GM12878 (cell line): ENCODE measurements around the gene PAX1. TPM values are rescaled to one million over a fixed set of nuclear protein-coding genes. Genes with fewer than 3 reads are reported as not detected.

Experiments
- ATAC-seq: fragments of 200-7000 bp; cut with Tn5 transposase; 3 replicates; pipeline ENCODE4 v1.9.1; 2020; ENCODE audit warnings: mild to moderate bottlenecking, moderate library complexity
- BruUV-seq: library from RNA; stranded (reverse); fragments of 400-500 nt; replicated peaks from 2 replicates; lab custom pipeline; 2021; lab: Mats Ljungman, UMichigan
- CTCF ChIA-PET: fragments of 300-600 bp; sonication (Branson Sonifier 250); formaldehyde crosslinking; extraction: SDS; loops from one replicate; lab custom pipeline; 2021; ENCODE audit warnings: inconsistent platforms; lab: Yijun Ruan, JAX
- POLR2A ChIA-PET: fragments of 350-600 bp; formaldehyde crosslinking; extraction: SDS; loops from one replicate; lab custom pipeline; 2021; ENCODE audit warnings: inconsistent platforms; lab: Charles Lee
- RAD21 ChIA-PET: fragments of 300-600 bp; sonication (Branson Sonifier 250); formaldehyde crosslinking; loops from one replicate; lab custom pipeline; 2023; ENCODE audit warnings: antibody characterized with exemption; ENCODE audit not compliant: unreplicated experiment; lab: Charles Lee
- SMC1A ChIA-PET: fragments of 300-600 bp; sonication (Branson Sonifier 250); formaldehyde crosslinking; loops from one replicate; lab custom pipeline; 2023; ENCODE audit not compliant: unreplicated experiment, uncharacterized antibody; lab: Charles Lee
- DNase-seq: peaks from one replicate; pipeline ENCODE4 v3.0.0-alpha.2; 2011; ENCODE audit warnings: low read depth, low spot score
- FAIRE-seq: peaks from 3 replicates; lab custom pipeline; 2011; peaks lifted over from hg19 to GRCh38; lab: Jason Lieb, UNC
- H2AFZ ChIP-seq: 2 replicates; pipeline ENCODE4 v1.6.0; 2011; ENCODE audit warnings: low read depth, low read length, control low read depth; ENCODE audit not compliant: control insufficient read depth
- H3K27ac ChIP-seq: 2 replicates; pipeline ENCODE4 v1.5.1; 2011; ENCODE audit warnings: control low read depth; ENCODE audit not compliant: control insufficient read depth, insufficient read depth
- H3K27me3 ChIP-seq, 2 experiments: replicated peaks in 1 of 2; 2 replicates each; pipeline versions ENCODE4 v1.6.0 to v1.6.1; 2011; ENCODE audit warnings: low read length in 1 of 2; ENCODE audit not compliant: control insufficient read depth in 2 of 2, insufficient read depth in 2 of 2
- H3K36me3 ChIP-seq, 2 experiments: 2 replicates each; pipeline ENCODE4 v1.5.1; 2011; ENCODE audit warnings: low read length in 1 of 2; ENCODE audit not compliant: control insufficient read depth in 2 of 2, insufficient read depth in 2 of 2
- H3K4me1 ChIP-seq: 2 replicates; pipeline ENCODE4 v1.6.1; 2011; ENCODE audit warnings: mild to moderate bottlenecking, low read length, moderate library complexity, mixed read lengths; ENCODE audit not compliant: control insufficient read depth, insufficient read depth
- H3K4me2 ChIP-seq: 2 replicates; pipeline ENCODE4 v1.6.0; 2011; ENCODE audit warnings: control low read depth; ENCODE audit not compliant: control insufficient read depth, insufficient read depth
- H3K4me3 ChIP-seq: fragments of 200-600 bp; sonication (generic); 2 replicates; pipeline ENCODE4 v1.5.1; 2016
- H3K79me2 ChIP-seq: 2 replicates; pipeline ENCODE4 v1.6.0; 2011; ENCODE audit warnings: low read length; ENCODE audit not compliant: control insufficient read depth, insufficient read depth
- H3K9ac ChIP-seq: 2 replicates; pipeline ENCODE4 v1.8.0; 2011; ENCODE audit warnings: low read length, control low read depth, mixed read lengths; ENCODE audit not compliant: control insufficient read depth, insufficient read depth
- H3K9me3 ChIP-seq: replicated peaks from 3 replicates; pipeline ENCODE4 v1.5.1; 2011; ENCODE audit warnings: mild to moderate bottlenecking, low read length; ENCODE audit not compliant: control insufficient read depth, insufficient read depth
- H4K20me1 ChIP-seq: 2 replicates; pipeline ENCODE4 v1.6.0; 2011; ENCODE audit not compliant: control insufficient read depth, insufficient read depth
- SRF ChIP-seq, 2 experiments: IDR thresholded peaks; 2 replicates each; pipeline ENCODE4 v1.6.1; 2011; ENCODE audit warnings: low read depth in 2 of 2, low read length in 2 of 2, mild to moderate bottlenecking in 1 of 2, moderate library complexity in 1 of 2
- TBL1XR1 ChIP-seq: IDR thresholded peaks from 2 replicates; pipeline ENCODE4 v1.6.1; 2012; ENCODE audit warnings: low read depth, low read length, improper control_type of control experiment
- WGBS: methylation state at CpG from one replicate; pipeline ENCODE4 v1.1.6; 2016; ENCODE audit warnings: low lambda C conversion rate; ENCODE audit not compliant: insufficient replicate concordance, insufficient coverage; ENCODE audit errors: missing lambda C conversion rate; 5-methylcytosine and 5-hydroxymethylcytosine counted together
- in situ Hi-C: fragments of 300-500 bp; cut with MboI; formaldehyde crosslinking; loops from 9 replicates; pipeline ENCODE4 v1.14.3; 2018; ENCODE audit warnings: mixed read lengths
- intact Hi-C: fragments of 100-400 bp; cut with micrococcal nuclease; formaldehyde crosslinking; loops from one replicate; pipeline ENCODE4 v1.14.2; 2022; ENCODE audit not compliant: unreplicated experiment
- polyA plus RNA-seq, 11 experiments: library from polyadenylated mRNA; depleted of rRNA in 4 of 11; unstranded in 6 of 11; stranded (reverse) in 5 of 11; fragments of >200 nt; fragmentation: Nextera tagmentation in 4 of 11; fragmentation: Illumina TruSeq in 1 of 11; extraction: Ambion mirVana in 4 of 11; extraction: Trizol in 1 of 11; gene quantifications; 1 replicate in 1 of 11; 2 replicates in 10 of 11; pipeline versions ENCODE4 v1.2.1 to v1.2.3, GENCODE V29; 2011 to 2016; ENCODE audit warnings: inconsistent platforms in 2 of 11, missing spikeins in 2 of 11, low read depth in 1 of 11
- total RNA-seq, 4 experiments: library from RNA; depleted of rRNA in 3 of 4; stranded (reverse); fragments of >200 nt in 3 of 4; fragmentation: Illumina TruSeq in 1 of 4; extraction: Trizol in 1 of 4; gene quantifications; 2 replicates each; pipeline versions ENCODE4 v1.2.1 to v1.2.3, GENCODE V29; 2013 to 2021
- TF ChIP-seq, protein P1 (sequence below): fragments of 450-650 bp; IDR thresholded peaks from 2 replicates; pipeline ENCODE4 v1.6.1; 2016; ENCODE audit warnings: mild to moderate bottlenecking
- TF ChIP-seq, protein P2 (sequence below): IDR thresholded peaks from 2 replicates; pipeline ENCODE4 v1.6.1; 2012; ENCODE audit warnings: mild to moderate bottlenecking, low read depth, low read length

The PAX1 gene
- total and polyA plus RNA-seq, 10 of the 15 experiments (the other 5 are each of a cell fraction or from before 2014, with no cell fraction given) = not detected

- intact Hi-C loops (no loop called here), in situ Hi-C loops (no loop called here)
- TF ChIP-seq, protein P1, sequence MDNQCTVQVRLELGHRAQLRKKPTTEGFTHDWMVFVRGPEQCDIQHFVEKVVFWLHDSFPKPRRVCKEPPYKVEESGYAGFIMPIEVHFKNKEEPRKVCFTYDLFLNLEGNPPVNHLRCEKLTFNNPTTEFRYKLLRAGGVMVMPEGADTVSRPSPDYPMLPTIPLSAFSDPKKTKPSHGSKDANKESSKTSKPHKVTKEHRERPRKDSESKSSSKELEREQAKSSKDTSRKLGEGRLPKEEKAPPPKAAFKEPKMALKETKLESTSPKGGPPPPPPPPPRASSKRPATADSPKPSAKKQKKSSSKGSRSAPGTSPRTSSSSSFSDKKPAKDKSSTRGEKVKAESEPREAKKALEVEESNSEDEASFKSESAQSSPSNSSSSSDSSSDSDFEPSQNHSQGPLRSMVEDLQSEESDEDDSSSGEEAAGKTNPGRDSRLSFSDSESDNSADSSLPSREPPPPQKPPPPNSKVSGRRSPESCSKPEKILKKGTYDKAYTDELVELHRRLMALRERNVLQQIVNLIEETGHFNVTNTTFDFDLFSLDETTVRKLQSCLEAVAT = no peak
- TF ChIP-seq TBL1XR1 (no peak), SRF (IDR thresholded peaks at IDR 0.05; ENCODE audit: low read depth in 2 of 2, low read length in 2 of 2) (no peak)
- TF ChIP-seq, protein P2, sequence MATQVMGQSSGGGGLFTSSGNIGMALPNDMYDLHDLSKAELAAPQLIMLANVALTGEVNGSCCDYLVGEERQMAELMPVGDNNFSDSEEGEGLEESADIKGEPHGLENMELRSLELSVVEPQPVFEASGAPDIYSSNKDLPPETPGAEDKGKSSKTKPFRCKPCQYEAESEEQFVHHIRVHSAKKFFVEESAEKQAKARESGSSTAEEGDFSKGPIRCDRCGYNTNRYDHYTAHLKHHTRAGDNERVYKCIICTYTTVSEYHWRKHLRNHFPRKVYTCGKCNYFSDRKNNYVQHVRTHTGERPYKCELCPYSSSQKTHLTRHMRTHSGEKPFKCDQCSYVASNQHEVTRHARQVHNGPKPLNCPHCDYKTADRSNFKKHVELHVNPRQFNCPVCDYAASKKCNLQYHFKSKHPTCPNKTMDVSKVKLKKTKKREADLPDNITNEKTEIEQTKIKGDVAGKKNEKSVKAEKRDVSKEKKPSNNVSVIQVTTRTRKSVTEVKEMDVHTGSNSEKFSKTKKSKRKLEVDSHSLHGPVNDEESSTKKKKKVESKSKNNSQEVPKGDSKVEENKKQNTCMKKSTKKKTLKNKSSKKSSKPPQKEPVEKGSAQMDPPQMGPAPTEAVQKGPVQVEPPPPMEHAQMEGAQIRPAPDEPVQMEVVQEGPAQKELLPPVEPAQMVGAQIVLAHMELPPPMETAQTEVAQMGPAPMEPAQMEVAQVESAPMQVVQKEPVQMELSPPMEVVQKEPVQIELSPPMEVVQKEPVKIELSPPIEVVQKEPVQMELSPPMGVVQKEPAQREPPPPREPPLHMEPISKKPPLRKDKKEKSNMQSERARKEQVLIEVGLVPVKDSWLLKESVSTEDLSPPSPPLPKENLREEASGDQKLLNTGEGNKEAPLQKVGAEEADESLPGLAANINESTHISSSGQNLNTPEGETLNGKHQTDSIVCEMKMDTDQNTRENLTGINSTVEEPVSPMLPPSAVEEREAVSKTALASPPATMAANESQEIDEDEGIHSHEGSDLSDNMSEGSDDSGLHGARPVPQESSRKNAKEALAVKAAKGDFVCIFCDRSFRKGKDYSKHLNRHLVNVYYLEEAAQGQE = no peak
- Histone ChIP-seq H3K36me3 (no peaks in the 10 kb centered on the region), H3K4me2 (no peak overlapping the region), H3K79me2 (no peaks in the 10 kb centered on the region), H3K9ac (no peak overlapping the region), H3K4me1 (no peaks in the 10 kb centered on the region), H3K4me3 (no peak overlapping the region), H2AFZ (no peak overlapping the region), H3K27ac (no peak overlapping the region), H3K27me3 (no peaks in the 10 kb centered on the region), H3K9me3 (no peaks in the 10 kb centered on the region), H4K20me1 (no peaks in the 10 kb centered on the region)
- CTCF ChIA-PET = interaction anchor here (0.9 to 2.0 kb wide), 3 partner anchors 11 to 54 kb away, joined by 3 to 7 read pairs (median 5); no protein-coding TSS in a partner anchor
- SMC1A ChIA-PET = interaction anchor here (0.6 kb wide), 1 partner anchor 12 kb away, joined by 3 read pairs; no protein-coding TSS in a partner anchor
- RAD21 ChIA-PET = no interaction called here
- no TSS peak for BruUV-seq
- WGBS = 46% methylated on average over 11 of the region's 11 CpGs
- DNase-seq (no peak), FAIRE-seq (no peak), ATAC-seq (no peak)
- POLR2A ChIA-PET = no interaction called here
These were observed 39.6 kb upstream of the PAX1 start for GRCh38 chr20:21665687-21666446.
